ENCODE data around the gene ERCC2.

ERCC2 gene

GRCh38 chr19:45303269-45304060 is 66.9 kb downstream of the ERCC2 start:
- no peak for DNase-seq (ENCODE audit: low read depth)
- H3K4me3 ChIP-seq (ENCODE audit: low read depth, low read length): no peak overlapping the region
- TF ChIP-seq CTCF (IDR thresholded peaks at IDR 0.05; ENCODE audit: insufficient read depth, low read depth, low read length, missing control alignments): no peak

- H3K4me3 ChIP-seq (ENCODE audit: low read depth, low read length): no peak overlapping the region
- TF ChIP-seq CTCF (IDR thresholded peaks at IDR 0.05; ENCODE audit: insufficient read depth, low read depth, low read length, missing control alignments): no peak
- no peak for DNase-seq (ENCODE audit: low read depth)
Measured at GRCh38 chr19:45302416-45302815, 68.0 kb downstream of the ERCC2 start.

Data from GM12865 (cell line).